CD14-positive monocyte (primary cell): ENCODE measurements around the gene NTM. TPM values are rescaled to one million over a fixed set of nuclear protein-coding genes. Genes with fewer than 3 reads are reported as not detected.

Experiments used
- DNase-seq, 3 donors: peaks; one replicate each; pipeline ENCODE4 v3.0.0-alpha.2; 2011 to 2022
- H2AFZ ChIP-seq: 2 replicates; pipeline ENCODE4 v1.6.0; 2012; ENCODE audit warnings: mild to moderate bottlenecking, low read depth, low read length, inconsistent platforms; ENCODE audit not compliant: insufficient read depth, poor library complexity, severe bottlenecking
- H3K27ac ChIP-seq, 2 donors: 1 replicate in 1 of 2; 2 replicates in 1 of 2; pipeline ENCODE4 v1.5.1; 2012 to 2013; ENCODE audit warnings: low read length in 2 of 2, control low read depth in 1 of 2, inconsistent platforms in 1 of 2, low read depth in 1 of 2, mild to moderate bottlenecking in 1 of 2
- H3K27me3 ChIP-seq, 2 donors: one replicate each; pipeline versions ENCODE4 v1.6.0 to v1.6.1; 2011 to 2013; ENCODE audit warnings: low read length in 2 of 2; ENCODE audit not compliant: control insufficient read depth in 2 of 2, insufficient read depth in 2 of 2
- H3K36me3 ChIP-seq, 2 donors: replicated peaks in 1 of 2; 1 replicate in 1 of 2; 2 replicates in 1 of 2; pipeline versions ENCODE4 v1.5.1 to v1.6.1; 2012 to 2013; ENCODE audit warnings: low read length in 2 of 2, control low read depth in 1 of 2, inconsistent platforms in 1 of 2, mild to moderate bottlenecking in 1 of 2; ENCODE audit not compliant: insufficient read depth in 2 of 2, control insufficient read depth in 1 of 2
- H3K4me1 ChIP-seq, 2 donors: 1 replicate in 1 of 2; 2 replicates in 1 of 2; pipeline versions ENCODE4 v1.5.1 to v1.6.1; 2012 to 2013; ENCODE audit warnings: low read length in 2 of 2, control low read depth in 1 of 2, inconsistent platforms in 1 of 2, mild to moderate bottlenecking in 1 of 2, moderate library complexity in 1 of 2; ENCODE audit not compliant: insufficient read depth in 2 of 2, control insufficient read depth in 1 of 2
- H3K4me2 ChIP-seq: replicated peaks from 2 replicates; pipeline ENCODE3; 2012; ENCODE audit warnings: low read length, moderate library complexity, mild to moderate bottlenecking; ENCODE audit not compliant: poor library complexity, severe bottlenecking; ENCODE audit errors: extremely low read depth
- H3K4me3 ChIP-seq, 3 experiments: fragments of 200-600 bp in 1 of 3; sonication (generic) in 1 of 3; replicated peaks in 1 of 3; 1 replicate in 2 of 3; 2 replicates in 1 of 3; pipeline ENCODE4 v1.5.1; 2011 to 2013; ENCODE audit warnings: low read length in 3 of 3, mild to moderate bottlenecking in 3 of 3, control low read depth in 2 of 3, low read depth in 2 of 3, inconsistent platforms in 1 of 3, moderate library complexity in 1 of 3
- H3K79me2 ChIP-seq: 2 replicates; pipeline ENCODE4 v1.6.0; 2012; ENCODE audit warnings: mild to moderate bottlenecking, control low read depth, inconsistent platforms, low read length, moderate library complexity; ENCODE audit not compliant: insufficient read depth
- H3K9ac ChIP-seq: 2 replicates; pipeline ENCODE4 v1.6.0; 2017; ENCODE audit warnings: low read length, mild to moderate bottlenecking; ENCODE audit not compliant: insufficient read depth, poor library complexity, severe bottlenecking
- H3K9me3 ChIP-seq, 2 donors: replicated peaks in 1 of 2; 1 replicate in 1 of 2; 2 replicates in 1 of 2; pipeline versions ENCODE4 v1.5.1 to v1.6.1; 2012 to 2013; ENCODE audit warnings: low read length in 2 of 2, control low read depth in 1 of 2; ENCODE audit not compliant: control insufficient read depth in 1 of 2, insufficient read depth in 1 of 2
- H4K20me1 ChIP-seq: 2 replicates; pipeline ENCODE4 v1.6.0; 2012; ENCODE audit warnings: mild to moderate bottlenecking, low read length, control low read depth, moderate library complexity; ENCODE audit not compliant: insufficient read depth
- H3K27ac Mint-ChIP-seq, 7 donors: one replicate each; pipeline ENCODE4 v1.8.0; 2020; ENCODE audit warnings: mild to moderate bottlenecking in 7 of 7, mixed read lengths in 7 of 7, moderate library complexity in 6 of 7, inconsistent platforms in 2 of 7
- H3K27me3 Mint-ChIP-seq, 3 donors: one replicate each; pipeline ENCODE4 v1.8.0; 2021 to 2022; ENCODE audit warnings: low read depth in 3 of 3, mild to moderate bottlenecking in 3 of 3, mixed read lengths in 3 of 3, moderate library complexity in 3 of 3, inconsistent platforms in 1 of 3
- H3K36me3 Mint-ChIP-seq, 2 donors: one replicate each; pipeline ENCODE4 v1.8.0; 2020; ENCODE audit warnings: mixed read lengths in 2 of 2, inconsistent platforms in 1 of 2, mild to moderate bottlenecking in 1 of 2
- H3K4me1 Mint-ChIP-seq: one replicate; pipeline ENCODE4 v1.8.0; 2020; ENCODE audit warnings: mild to moderate bottlenecking, mixed read lengths
- H3K4me3 Mint-ChIP-seq, 2 donors: one replicate each; pipeline ENCODE4 v1.8.0; 2020; ENCODE audit warnings: mild to moderate bottlenecking in 2 of 2, mixed read lengths in 2 of 2, moderate library complexity in 1 of 2
- H3K9me3 Mint-ChIP-seq, 7 donors: one replicate each; pipeline ENCODE4 v1.8.0; 2020 to 2022; ENCODE audit warnings: mixed read lengths in 7 of 7, mild to moderate bottlenecking in 6 of 7, moderate library complexity in 6 of 7, inconsistent platforms in 2 of 7
- WGBS: methylation state at CpG from one replicate; pipeline ENCODE4 v1.1.5; 2013; ENCODE audit warnings: missing lambda C conversion rate; ENCODE audit not compliant: insufficient coverage; 5-methylcytosine and 5-hydroxymethylcytosine counted together
- intact Hi-C, 2 donors: fragments of 100-400 bp; cut with micrococcal nuclease; formaldehyde crosslinking; loops; one replicate each; pipeline versions ENCODE4 v1.15.0 to v1.15.1; 2023
- polyA plus RNA-seq, 3 donors: library from polyadenylated mRNA; depleted of rRNA in 1 of 3; unstranded in 2 of 3; stranded (reverse) in 1 of 3; fragments of 300-500 nt in 2 of 3; fragments of >200 nt in 1 of 3; fragmentation: Illumina TruSeq in 2 of 3; gene quantifications; 1 replicate in 2 of 3; 2 replicates in 1 of 3; pipeline ENCODE4 v1.2.3, GENCODE V29; 2012 to 2021
- TF ChIP-seq, protein P1 (sequence below): fragments of 200-600 bp; IDR thresholded peaks from one replicate; pipeline ENCODE4 v1.8.0; 2022; ENCODE audit warnings: antibody characterized with exemption, mild to moderate bottlenecking

Gene NTM
- polyA plus RNA-seq, 3 donors, result not detected

DNA sequence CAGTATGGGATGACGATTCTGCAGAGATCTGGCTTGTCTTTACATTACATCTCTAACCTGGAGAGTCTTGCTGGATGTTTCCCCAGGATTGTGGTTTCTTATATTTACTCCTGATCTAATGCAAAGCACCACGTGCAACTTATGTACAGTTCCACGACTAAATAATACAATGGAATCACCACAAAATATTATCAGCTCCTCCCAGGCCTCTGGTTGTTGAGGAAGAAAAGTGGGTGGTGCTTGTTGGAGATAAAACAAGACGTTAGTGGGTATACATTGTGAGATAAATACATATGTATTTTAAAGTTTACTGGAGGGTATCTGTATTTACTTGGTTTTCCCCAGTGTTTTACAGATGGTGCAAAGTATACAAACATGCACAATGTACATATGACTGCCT is 569.7 kb downstream of the NTM start:
- Histone ChIP-seq H3K27me3 (no peaks in the 10 kb centered on the region), H2AFZ (no peak overlapping the region), H3K4me2 (no peak overlapping the region), H3K36me3 (no peaks in the 10 kb centered on the region), H3K4me3 (no peak overlapping the region), H3K4me1 (no peaks in the 10 kb centered on the region), H3K9ac (no peak overlapping the region), H3K9me3 (no peaks in the 10 kb centered on the region), H3K27ac (no peak overlapping the region), H3K79me2 (no peaks in the 10 kb centered on the region), H4K20me1 (no peaks in the 10 kb centered on the region)
- DNase-seq, result no peak
- TF ChIP-seq, protein P1, sequence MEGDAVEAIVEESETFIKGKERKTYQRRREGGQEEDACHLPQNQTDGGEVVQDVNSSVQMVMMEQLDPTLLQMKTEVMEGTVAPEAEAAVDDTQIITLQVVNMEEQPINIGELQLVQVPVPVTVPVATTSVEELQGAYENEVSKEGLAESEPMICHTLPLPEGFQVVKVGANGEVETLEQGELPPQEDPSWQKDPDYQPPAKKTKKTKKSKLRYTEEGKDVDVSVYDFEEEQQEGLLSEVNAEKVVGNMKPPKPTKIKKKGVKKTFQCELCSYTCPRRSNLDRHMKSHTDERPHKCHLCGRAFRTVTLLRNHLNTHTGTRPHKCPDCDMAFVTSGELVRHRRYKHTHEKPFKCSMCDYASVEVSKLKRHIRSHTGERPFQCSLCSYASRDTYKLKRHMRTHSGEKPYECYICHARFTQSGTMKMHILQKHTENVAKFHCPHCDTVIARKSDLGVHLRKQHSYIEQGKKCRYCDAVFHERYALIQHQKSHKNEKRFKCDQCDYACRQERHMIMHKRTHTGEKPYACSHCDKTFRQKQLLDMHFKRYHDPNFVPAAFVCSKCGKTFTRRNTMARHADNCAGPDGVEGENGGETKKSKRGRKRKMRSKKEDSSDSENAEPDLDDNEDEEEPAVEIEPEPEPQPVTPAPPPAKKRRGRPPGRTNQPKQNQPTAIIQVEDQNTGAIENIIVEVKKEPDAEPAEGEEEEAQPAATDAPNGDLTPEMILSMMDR, result no peak
- Mint-ChIP-seq H3K27ac (no peak overlapping the region), H3K4me3 (no peak overlapping the region), H3K36me3 (no peaks in the 10 kb centered on the region), H3K9me3 (no peaks in the 10 kb centered on the region), H3K4me1 (peaks cover 4% of the 10 kb centered on the region), H3K27me3 (peaks cover 2 to 13% (median 8%) of the 10 kb centered on the region in 3 donors)
- WGBS, result no CpG with 5 or more reads among the region's 4 CpGs
- intact Hi-C loops, result no loop called here

DNA sequence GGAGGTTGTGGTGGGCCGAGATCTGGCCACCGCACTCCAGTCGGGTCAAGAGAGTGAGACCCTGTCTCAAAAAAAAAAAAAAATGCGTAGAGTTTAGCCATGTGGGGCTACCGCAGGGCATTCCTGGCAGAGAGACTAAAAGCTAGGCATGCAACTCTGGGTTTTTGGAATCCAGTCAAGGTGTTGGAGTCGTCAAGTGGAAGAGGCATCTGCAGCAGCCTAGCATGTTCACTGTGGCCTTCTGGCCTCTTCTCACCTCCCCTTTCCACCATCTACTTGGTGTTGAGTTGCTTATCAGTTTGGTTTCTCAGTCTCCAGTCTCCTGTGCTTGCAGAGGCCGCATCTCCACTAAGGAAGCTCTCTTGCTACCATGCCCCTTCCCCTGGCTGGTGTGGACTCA is 572.5 kb downstream of the NTM start:
- Histone ChIP-seq H3K27me3 (no peaks in the 10 kb centered on the region), H4K20me1 (no peaks in the 10 kb centered on the region), H3K36me3 (no peaks in the 10 kb centered on the region), H3K4me3 (no peak overlapping the region), H3K9me3 (no peaks in the 10 kb centered on the region), H3K4me1 (no peaks in the 10 kb centered on the region), H3K79me2 (no peaks in the 10 kb centered on the region), H3K4me2 (no peak overlapping the region), H3K9ac (no peak overlapping the region), H2AFZ (no peak overlapping the region), H3K27ac (no peak overlapping the region)
- intact Hi-C loops, result no loop called here
- H3K4me3 Mint-ChIP-seq, result no peak overlapping the region
- no peak overlapping the region for H3K27ac Mint-ChIP-seq
- 83% methylated on average over 7 of the region's 7 CpGs for WGBS
- no peaks in the 10 kb centered on the region for H3K36me3 Mint-ChIP-seq
- no peaks in the 10 kb centered on the region for H3K9me3 Mint-ChIP-seq
- H3K4me1 Mint-ChIP-seq, result peaks cover 4% of the 10 kb centered on the region
- DNase-seq, result no peak
- peaks cover 2 to 16% (median 9%) of the 10 kb centered on the region in 3 donors for H3K27me3 Mint-ChIP-seq
- TF ChIP-seq, protein P1, result no peak
